ENCODE measurements around the gene TACR3.
"Not testable (repeated sequence)": the region's sequence is repeated elsewhere in the genome, so short reads cannot be mapped to it uniquely, and the experiment has no call there.

Gene TACR3

GRCh38 chr4:103719830-103720207, at the start of gene TACR3:
Gene TACR3 (minus strand): TSS chr4:103719985. CDS start chr4:103719675, 310 bp downstream.
- H3K27ac Mint-ChIP-seq, result no peak within 1 kb of the TSS
- H3K4me3 Mint-ChIP-seq, result no peak within 1 kb of the TSS
- H3K27me3 Mint-ChIP-seq, result peaks cover 5% of the 10 kb centered on the region
- no peaks in the 10 kb centered on the region for H3K36me3 Mint-ChIP-seq
- peaks cover 2% of the 10 kb centered on the region for H3K9me3 Mint-ChIP-seq (ENCODE audit: low read depth)
- H3K4me1 Mint-ChIP-seq (ENCODE audit: low read depth), result no peaks in the 10 kb centered on the region

- Mint-ChIP-seq H3K36me3 (no peaks in the 10 kb centered on the region), H3K4me1 (ENCODE audit: low read depth) (no peaks in the 10 kb centered on the region), H3K27me3 (no peaks in the 10 kb centered on the region), H3K4me3 (no peak overlapping the region), H3K9me3 (ENCODE audit: low read depth) (peaks cover 10% of the 10 kb centered on the region), H3K27ac (no peak overlapping the region)
Measured at GRCh38 chr4:103757631-103758030, 37.8 kb upstream of the TACR3 start.

- H3K36me3 Mint-ChIP-seq, result no peaks in the 10 kb centered on the region
- H3K27me3 Mint-ChIP-seq, result no peaks in the 10 kb centered on the region
- no peaks in the 10 kb centered on the region for H3K4me1 Mint-ChIP-seq (ENCODE audit: low read depth)
- no peak overlapping the region for H3K27ac Mint-ChIP-seq
- H3K4me3 Mint-ChIP-seq, result no peak overlapping the region
- peaks cover 10% of the 10 kb centered on the region for H3K9me3 Mint-ChIP-seq (ENCODE audit: low read depth)
Measured at GRCh38 chr4:103756741-103757140, 37.0 kb upstream of the TACR3 start.

GRCh38 chr4:103754844-103755243, 35.1 kb upstream of the TACR3 start:
- H3K27ac Mint-ChIP-seq, result no peak overlapping the region

GRCh38 chr4:103753868-103754653, 34.3 kb upstream of the TACR3 start:
- no peaks in the 10 kb centered on the region for H3K36me3 Mint-ChIP-seq
- H3K27ac Mint-ChIP-seq, result no peak overlapping the region
- no peak overlapping the region for H3K4me3 Mint-ChIP-seq
- peaks cover 4% of the 10 kb centered on the region for H3K9me3 Mint-ChIP-seq (ENCODE audit: low read depth)
- H3K4me1 Mint-ChIP-seq (ENCODE audit: low read depth), result no peaks in the 10 kb centered on the region
- no peaks in the 10 kb centered on the region for H3K27me3 Mint-ChIP-seq

More at GRCh38 chr4:103754844-103755243, 35.1 kb upstream of the TACR3 start:
- H3K4me3 Mint-ChIP-seq, result no peak overlapping the region
- no peaks in the 10 kb centered on the region for H3K27me3 Mint-ChIP-seq
- H3K36me3 Mint-ChIP-seq, result no peaks in the 10 kb centered on the region
- no peaks in the 10 kb centered on the region for H3K4me1 Mint-ChIP-seq (ENCODE audit: low read depth)
- H3K9me3 Mint-ChIP-seq (ENCODE audit: low read depth), result peaks cover 9% of the 10 kb centered on the region

- not testable (repeated sequence) for H3K4me3 Mint-ChIP-seq; H3K36me3 Mint-ChIP-seq; H3K27ac Mint-ChIP-seq; H3K27me3 Mint-ChIP-seq; H3K4me1 Mint-ChIP-seq (ENCODE audit: low read depth)
- peaks cover 13% of the 10 kb centered on the region for H3K9me3 Mint-ChIP-seq (ENCODE audit: low read depth)
Measured at GRCh38 chr4:103723150-103723549, 3.4 kb upstream of the TACR3 start.

- H3K27ac Mint-ChIP-seq, result no peak overlapping the region
- H3K27me3 Mint-ChIP-seq, result peaks cover 5% of the 10 kb centered on the region
- H3K9me3 Mint-ChIP-seq (ENCODE audit: low read depth), result peaks cover 10% of the 10 kb centered on the region
- H3K36me3 Mint-ChIP-seq, result no peaks in the 10 kb centered on the region
- H3K4me3 Mint-ChIP-seq, result no peak overlapping the region
- no peaks in the 10 kb centered on the region for H3K4me1 Mint-ChIP-seq (ENCODE audit: low read depth)
Measured at GRCh38 chr4:103721251-103721650, 1.5 kb upstream of the TACR3 start.

- Mint-ChIP-seq H3K4me1 (ENCODE audit: low read depth) (no peaks in the 10 kb centered on the region), H3K36me3 (no peaks in the 10 kb centered on the region), H3K27me3 (peaks cover 5% of the 10 kb centered on the region), H3K27ac (no peak overlapping the region), H3K4me3 (no peak overlapping the region), H3K9me3 (ENCODE audit: low read depth) (peaks cover 4% of the 10 kb centered on the region)
Measured at GRCh38 chr4:103720661-103721060, 876 bp upstream of the TACR3 start.

GRCh38 chr4:103719105-103719829, 518 bp downstream of the TACR3 start:
- H3K9me3 Mint-ChIP-seq (ENCODE audit: low read depth), result peaks cover 2% of the 10 kb centered on the region
- H3K36me3 Mint-ChIP-seq, result no peaks in the 10 kb centered on the region

GRCh38 chr4:103692615-103693014, 27.2 kb downstream of the TACR3 start:
- Mint-ChIP-seq H3K4me1 (ENCODE audit: low read depth) (no peaks in the 10 kb centered on the region), H3K4me3 (no peak overlapping the region), H3K9me3 (ENCODE audit: low read depth) (peaks cover 9% of the 10 kb centered on the region), H3K36me3 (no peaks in the 10 kb centered on the region), H3K27me3 (no peaks in the 10 kb centered on the region), H3K27ac (no peak overlapping the region)

More at GRCh38 chr4:103719105-103719829, 518 bp downstream of the TACR3 start:
- H3K4me3 Mint-ChIP-seq, result no peak overlapping the region
- H3K4me1 Mint-ChIP-seq (ENCODE audit: low read depth), result no peaks in the 10 kb centered on the region
- no peak overlapping the region for H3K27ac Mint-ChIP-seq
- H3K27me3 Mint-ChIP-seq, result peaks cover 5% of the 10 kb centered on the region

- H3K4me3 Mint-ChIP-seq, result no peak overlapping the region
- H3K27ac Mint-ChIP-seq, result no peak overlapping the region
- no peaks in the 10 kb centered on the region for H3K4me1 Mint-ChIP-seq (ENCODE audit: low read depth)
- H3K36me3 Mint-ChIP-seq, result no peaks in the 10 kb centered on the region
- H3K27me3 Mint-ChIP-seq, result no peaks in the 10 kb centered on the region
- H3K9me3 Mint-ChIP-seq (ENCODE audit: low read depth), result peaks cover 4% of the 10 kb centered on the region
Measured at GRCh38 chr4:103673983-103674382, 45.8 kb downstream of the TACR3 start.

GRCh38 chr4:103666764-103667163, 53.0 kb downstream of the TACR3 start:
- not testable (repeated sequence) for H3K4me1 Mint-ChIP-seq (ENCODE audit: low read depth); H3K9me3 Mint-ChIP-seq (ENCODE audit: low read depth); H3K4me3 Mint-ChIP-seq; H3K27me3 Mint-ChIP-seq; H3K27ac Mint-ChIP-seq; H3K36me3 Mint-ChIP-seq

- Mint-ChIP-seq H3K9me3 (ENCODE audit: low read depth) (no peaks in the 10 kb centered on the region), H3K27ac (no peak overlapping the region), H3K4me1 (ENCODE audit: low read depth) (no peaks in the 10 kb centered on the region), H3K27me3 (no peaks in the 10 kb centered on the region), H3K4me3 (no peak overlapping the region), H3K36me3 (no peaks in the 10 kb centered on the region)
Measured at GRCh38 chr4:103664436-103665075, 55.2 kb downstream of the TACR3 start.

- Mint-ChIP-seq H3K4me3 (no peak overlapping the region), H3K36me3 (no peaks in the 10 kb centered on the region), H3K9me3 (ENCODE audit: low read depth) (no peaks in the 10 kb centered on the region), H3K27ac (no peak overlapping the region), H3K27me3 (no peaks in the 10 kb centered on the region), H3K4me1 (ENCODE audit: low read depth) (no peaks in the 10 kb centered on the region)
Measured at GRCh38 chr4:103648541-103648940, 71.2 kb downstream of the TACR3 start.

- Mint-ChIP-seq H3K4me3 (no peak overlapping the region), H3K9me3 (ENCODE audit: low read depth) (peaks cover 4% of the 10 kb centered on the region), H3K27me3 (no peaks in the 10 kb centered on the region), H3K36me3 (no peaks in the 10 kb centered on the region), H3K4me1 (ENCODE audit: low read depth) (no peaks in the 10 kb centered on the region), H3K27ac (no peak overlapping the region)
Measured at GRCh38 chr4:103645991-103646390, 73.8 kb downstream of the TACR3 start.
